ENCODE data around the gene PNISR.

PNISR gene

DNA sequence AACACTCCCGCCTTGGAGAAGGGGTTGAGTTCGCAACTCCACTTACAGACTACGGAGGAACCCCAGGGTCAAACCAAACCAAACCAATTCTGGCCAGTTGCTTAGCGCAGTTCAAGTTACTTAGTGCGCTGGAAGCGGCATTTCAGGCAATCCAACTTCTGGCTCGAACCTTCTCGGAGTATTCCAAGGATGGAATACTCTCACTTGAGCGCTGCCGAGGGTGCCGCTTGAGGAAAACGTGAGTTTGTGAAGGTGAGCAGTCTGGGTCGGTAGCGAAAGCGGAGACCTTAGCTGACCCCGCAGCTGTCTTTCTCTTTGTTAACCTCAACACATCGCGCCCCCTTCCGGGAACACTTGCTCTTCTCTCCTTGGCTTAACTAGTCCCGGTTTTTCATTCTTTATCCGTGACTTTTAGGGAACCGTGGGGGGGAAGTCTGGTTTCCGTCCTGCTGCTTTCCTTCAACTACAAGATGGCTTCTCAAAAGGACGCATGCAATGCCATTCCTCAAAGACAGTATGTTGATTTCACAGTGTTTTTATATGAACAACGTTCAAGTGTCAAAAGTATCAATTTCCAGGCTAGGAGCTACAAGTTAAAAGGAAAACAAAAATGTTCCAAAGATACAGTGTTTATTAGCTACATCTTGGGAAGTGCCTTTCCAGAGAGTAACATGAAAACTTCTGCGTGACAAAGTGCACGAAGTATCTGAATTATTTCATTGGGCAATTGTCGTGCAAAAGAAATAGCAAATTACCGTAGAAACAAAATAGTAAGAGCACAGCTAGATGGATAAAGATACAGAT lies 741 bp upstream of the PNISR start:
- peak overlapping the region; percentile 76 for H3K4me3 ChIP-seq (ENCODE audit: low read depth, low read length)
- peak; percentile 65 for DNase-seq (ENCODE audit: low read depth)
- TF ChIP-seq, protein P1, sequence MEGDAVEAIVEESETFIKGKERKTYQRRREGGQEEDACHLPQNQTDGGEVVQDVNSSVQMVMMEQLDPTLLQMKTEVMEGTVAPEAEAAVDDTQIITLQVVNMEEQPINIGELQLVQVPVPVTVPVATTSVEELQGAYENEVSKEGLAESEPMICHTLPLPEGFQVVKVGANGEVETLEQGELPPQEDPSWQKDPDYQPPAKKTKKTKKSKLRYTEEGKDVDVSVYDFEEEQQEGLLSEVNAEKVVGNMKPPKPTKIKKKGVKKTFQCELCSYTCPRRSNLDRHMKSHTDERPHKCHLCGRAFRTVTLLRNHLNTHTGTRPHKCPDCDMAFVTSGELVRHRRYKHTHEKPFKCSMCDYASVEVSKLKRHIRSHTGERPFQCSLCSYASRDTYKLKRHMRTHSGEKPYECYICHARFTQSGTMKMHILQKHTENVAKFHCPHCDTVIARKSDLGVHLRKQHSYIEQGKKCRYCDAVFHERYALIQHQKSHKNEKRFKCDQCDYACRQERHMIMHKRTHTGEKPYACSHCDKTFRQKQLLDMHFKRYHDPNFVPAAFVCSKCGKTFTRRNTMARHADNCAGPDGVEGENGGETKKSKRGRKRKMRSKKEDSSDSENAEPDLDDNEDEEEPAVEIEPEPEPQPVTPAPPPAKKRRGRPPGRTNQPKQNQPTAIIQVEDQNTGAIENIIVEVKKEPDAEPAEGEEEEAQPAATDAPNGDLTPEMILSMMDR (IDR thresholded peaks at IDR 0.05; ENCODE audit: low read depth, low read length, missing control alignments) = peak; percentile 60

DNA sequence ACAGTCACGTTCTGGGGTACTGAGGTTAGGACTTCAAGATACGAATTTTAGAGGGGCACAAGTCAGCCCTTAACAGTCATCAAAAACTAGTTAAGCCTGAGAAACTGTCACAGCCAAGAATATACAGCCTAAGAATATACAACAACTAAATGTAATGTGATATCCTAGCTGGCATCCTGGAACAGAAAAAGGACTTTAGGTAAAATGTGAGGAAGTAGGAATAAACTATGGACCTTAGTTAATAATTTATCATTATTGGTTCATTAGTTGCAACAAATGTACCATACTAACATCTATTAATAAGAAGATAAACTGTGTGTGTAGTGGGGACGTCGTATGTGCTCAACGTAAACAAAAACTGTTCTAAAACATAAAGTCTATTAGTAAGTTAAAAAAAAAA lies 1.1 kb downstream of the PNISR start:
- TF ChIP-seq, protein P1 (IDR thresholded peaks at IDR 0.05; ENCODE audit: low read depth, low read length, missing control alignments) = no peak
- H3K4me3 ChIP-seq (ENCODE audit: low read depth, low read length) = peak overlapping the region; percentile 76
- DNase-seq (ENCODE audit: low read depth) = no peak

DNA sequence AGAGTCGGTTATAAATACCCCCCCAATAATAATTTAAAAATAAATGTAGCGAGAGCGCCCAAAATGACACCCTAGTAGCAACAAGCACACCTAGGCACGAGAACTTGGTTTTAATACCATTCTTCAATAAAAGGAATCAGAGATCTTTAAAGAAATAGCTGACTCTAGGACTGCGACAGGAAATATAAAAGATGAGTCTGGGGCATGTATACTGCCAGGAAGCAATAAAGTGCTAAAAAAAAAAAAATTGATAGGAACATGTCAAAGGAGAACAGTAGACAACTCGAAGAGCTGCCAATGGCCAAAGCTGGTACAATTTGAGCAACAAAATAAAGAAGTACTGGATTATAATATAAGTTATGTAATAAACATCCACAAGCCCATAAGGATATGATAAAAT lies 2.2 kb downstream of the PNISR start:
- TF ChIP-seq, protein P1 (IDR thresholded peaks at IDR 0.05; ENCODE audit: low read depth, low read length, missing control alignments) = no peak
- no peak for DNase-seq (ENCODE audit: low read depth)
- H3K4me3 ChIP-seq (ENCODE audit: low read depth, low read length) = no peak overlapping the region

DNA sequence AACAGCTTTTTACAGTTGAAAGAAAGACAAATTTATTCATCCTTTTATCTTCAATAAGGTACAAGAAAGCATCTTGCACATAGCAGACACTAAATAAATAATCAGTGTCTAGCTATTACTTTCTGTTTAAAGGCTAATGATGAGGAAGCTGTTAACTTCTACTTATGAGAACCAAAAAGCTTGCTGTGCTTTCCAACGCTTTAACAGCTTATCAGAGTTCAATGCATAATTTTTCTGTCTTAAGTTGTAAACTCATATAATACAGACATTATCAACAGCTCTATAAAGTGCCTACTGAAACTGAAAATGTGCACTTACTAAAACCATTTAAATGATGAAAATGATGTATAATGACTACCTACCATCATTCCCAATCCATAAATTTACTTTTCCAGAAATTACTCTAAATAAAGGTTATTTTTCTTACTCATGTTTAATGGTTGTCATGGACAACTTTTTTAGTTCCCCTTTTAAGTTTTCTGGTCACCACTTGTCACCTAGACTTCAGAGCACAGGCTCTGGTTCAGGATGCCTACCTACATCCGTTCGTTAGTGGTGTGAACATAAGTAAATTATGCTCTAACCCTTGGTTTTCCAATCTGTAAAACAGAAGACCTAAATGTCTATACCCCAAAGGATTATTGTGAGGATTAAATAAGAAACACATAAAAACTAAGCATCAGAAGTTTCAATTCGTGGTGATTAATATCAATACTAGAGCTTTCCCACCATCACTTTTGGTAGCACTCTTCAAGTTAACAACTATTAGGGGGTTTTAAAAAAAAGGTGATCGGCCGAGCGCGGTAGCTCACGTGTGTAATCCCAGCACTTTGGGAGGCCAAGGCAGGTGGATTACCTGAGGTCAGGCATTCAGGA lies 8.0 kb downstream of the PNISR start:
- H3K4me3 ChIP-seq (ENCODE audit: low read depth, low read length) = peak overlapping the region; percentile 19; the same call in 1 of the 2 replicates
- no peak for DNase-seq (ENCODE audit: low read depth)
- TF ChIP-seq, protein P1 (IDR thresholded peaks at IDR 0.05; ENCODE audit: low read depth, low read length, missing control alignments) = no peak

DNA sequence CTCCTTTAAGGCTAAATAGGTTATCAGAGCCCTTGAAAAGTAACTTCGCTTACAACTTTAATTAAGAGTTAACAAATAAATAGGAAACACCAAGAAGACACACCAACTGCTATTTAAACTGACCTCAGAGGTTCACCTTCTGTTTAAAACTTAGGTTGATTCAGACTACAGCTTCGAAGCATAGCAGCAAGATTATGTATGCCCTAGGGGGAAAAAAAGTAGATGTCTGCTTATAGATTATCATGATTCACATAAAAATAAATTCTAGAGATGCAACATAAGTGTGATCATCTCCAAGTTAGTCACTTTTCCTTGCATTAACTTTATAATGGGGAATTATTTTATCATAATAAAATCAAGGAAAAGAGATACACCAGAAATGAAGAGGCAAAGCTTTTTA lies 8.9 kb downstream of the PNISR start:
- H3K4me3 ChIP-seq (ENCODE audit: low read depth, low read length) = no peak overlapping the region
- TF ChIP-seq, protein P1 (IDR thresholded peaks at IDR 0.05; ENCODE audit: low read depth, low read length, missing control alignments) = no peak
- DNase-seq (ENCODE audit: low read depth) = no peak

DNA sequence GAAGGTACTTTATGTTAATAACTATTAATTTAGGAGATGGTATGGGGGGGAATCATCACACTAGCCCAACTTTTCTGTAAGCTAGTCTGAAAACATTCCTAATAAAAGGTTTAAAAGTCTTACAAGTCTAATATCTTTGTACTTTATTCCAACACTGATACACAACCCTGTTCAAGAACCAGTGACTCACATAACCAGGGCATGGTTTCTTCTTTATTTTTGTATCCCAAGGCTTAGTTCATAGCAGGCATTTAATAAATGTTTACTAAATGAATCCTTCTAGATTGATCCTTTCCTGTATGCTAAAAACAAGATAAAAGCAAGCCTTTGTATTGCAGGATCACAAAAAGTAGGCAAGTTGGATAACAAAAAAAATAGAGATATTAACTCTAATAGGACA lies 9.7 kb downstream of the PNISR start:
- TF ChIP-seq, protein P1 (IDR thresholded peaks at IDR 0.05; ENCODE audit: low read depth, low read length, missing control alignments) = no peak
- no peak overlapping the region for H3K4me3 ChIP-seq (ENCODE audit: low read depth, low read length)
- no peak for DNase-seq (ENCODE audit: low read depth)
